ENCODE measurements around the gene SV2B. TPM values are rescaled to one million over a fixed set of nuclear protein-coding genes. Genes with fewer than 3 reads are reported as not detected.

Gene SV2B
- total RNA-seq, 6 donors from 2014 or later: 0.40 to 1.4 (median 0.62) TPM; not detected in 2

- Histone ChIP-seq H3K27me3 (no peaks in the 10 kb centered on the region), H3K36me3 (no peaks in the 10 kb centered on the region), H3K27ac (no peak overlapping the region), H3K9me3 (no peaks in the 10 kb centered on the region), H3K4me1 (no peaks in the 10 kb centered on the region), H3K4me3 (no peak overlapping the region)
- no peak for DNase-seq
- ATAC-seq (ENCODE audit: low FRiP score in 2 of 2): no peak
- WGBS, 2 donors: 67 to 75% methylated on average over 7 of the region's 7 CpGs
- TF ChIP-seq POLR2A (IDR thresholded peaks at IDR 0.05) (no peak), EP300 (IDR thresholded peaks at IDR 0.05) (no peak), POLR2AphosphoS5 (IDR thresholded peaks at IDR 0.05) (no peak)
- TF ChIP-seq, protein P1, sequence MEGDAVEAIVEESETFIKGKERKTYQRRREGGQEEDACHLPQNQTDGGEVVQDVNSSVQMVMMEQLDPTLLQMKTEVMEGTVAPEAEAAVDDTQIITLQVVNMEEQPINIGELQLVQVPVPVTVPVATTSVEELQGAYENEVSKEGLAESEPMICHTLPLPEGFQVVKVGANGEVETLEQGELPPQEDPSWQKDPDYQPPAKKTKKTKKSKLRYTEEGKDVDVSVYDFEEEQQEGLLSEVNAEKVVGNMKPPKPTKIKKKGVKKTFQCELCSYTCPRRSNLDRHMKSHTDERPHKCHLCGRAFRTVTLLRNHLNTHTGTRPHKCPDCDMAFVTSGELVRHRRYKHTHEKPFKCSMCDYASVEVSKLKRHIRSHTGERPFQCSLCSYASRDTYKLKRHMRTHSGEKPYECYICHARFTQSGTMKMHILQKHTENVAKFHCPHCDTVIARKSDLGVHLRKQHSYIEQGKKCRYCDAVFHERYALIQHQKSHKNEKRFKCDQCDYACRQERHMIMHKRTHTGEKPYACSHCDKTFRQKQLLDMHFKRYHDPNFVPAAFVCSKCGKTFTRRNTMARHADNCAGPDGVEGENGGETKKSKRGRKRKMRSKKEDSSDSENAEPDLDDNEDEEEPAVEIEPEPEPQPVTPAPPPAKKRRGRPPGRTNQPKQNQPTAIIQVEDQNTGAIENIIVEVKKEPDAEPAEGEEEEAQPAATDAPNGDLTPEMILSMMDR (IDR thresholded peaks at IDR 0.05): no peak
These were observed 58.6 kb downstream of the SV2B start for GRCh38 chr15:91158415-91159394.

- Histone ChIP-seq H3K36me3 (no peaks in the 10 kb centered on the region), H3K27ac (no peak overlapping the region), H3K4me1 (no peaks in the 10 kb centered on the region), H3K9me3 (peaks cover 8 to 19% (median 15%) of the 10 kb centered on the region in 4 donors), H3K4me3 (no peak overlapping the region), H3K27me3 (no peaks in the 10 kb centered on the region)
- no peak for ATAC-seq (ENCODE audit: low FRiP score in 2 of 2)
- TF ChIP-seq, protein P1 (IDR thresholded peaks at IDR 0.05): no peak
- no peak for TF ChIP-seq EP300 (IDR thresholded peaks at IDR 0.05)
- no peak for TF ChIP-seq POLR2AphosphoS5 (IDR thresholded peaks at IDR 0.05)
- no peak for TF ChIP-seq POLR2A (IDR thresholded peaks at IDR 0.05)
- 95 to 96% methylated on average over 1 of the region's 1 CpG for WGBS, 2 donors
- DNase-seq: no peak
These were observed 65.8 kb downstream of the SV2B start for GRCh38 chr15:91165850-91166249.

GRCh38 chr15:91168457-91168856 is 68.4 kb downstream of the SV2B start:
- H3K27me3 ChIP-seq: no peaks in the 10 kb centered on the region
- ATAC-seq (ENCODE audit: low FRiP score in 2 of 2) (no peak), DNase-seq (no peak)
- TF ChIP-seq, protein P1 (IDR thresholded peaks at IDR 0.05): no peak
- TF ChIP-seq POLR2A (IDR thresholded peaks at IDR 0.05) (no peak), POLR2AphosphoS5 (IDR thresholded peaks at IDR 0.05) (no peak), EP300 (IDR thresholded peaks at IDR 0.05) (no peak)
- peaks cover 8 to 19% (median 15%) of the 10 kb centered on the region in 4 donors for H3K9me3 ChIP-seq
- no peaks in the 10 kb centered on the region for H3K4me1 ChIP-seq
- no peak overlapping the region for H3K27ac ChIP-seq
- H3K4me3 ChIP-seq: no peak overlapping the region
- H3K36me3 ChIP-seq: no peaks in the 10 kb centered on the region

- ATAC-seq (ENCODE audit: low FRiP score in 2 of 2) (no peak), DNase-seq (no peak)
- no peaks in the 10 kb centered on the region for H3K27me3 ChIP-seq
- no peak overlapping the region for H3K4me3 ChIP-seq
- 76 to 77% methylated on average over 8 to 9 of the region's 9 CpGs for WGBS, 2 donors
- TF ChIP-seq POLR2A (IDR thresholded peaks at IDR 0.05): no peak
- TF ChIP-seq POLR2AphosphoS5 (IDR thresholded peaks at IDR 0.05): no peak
- TF ChIP-seq, protein P1 (IDR thresholded peaks at IDR 0.05): no peak
- TF ChIP-seq EP300 (IDR thresholded peaks at IDR 0.05): no peak
- no peaks in the 10 kb centered on the region for H3K36me3 ChIP-seq
- peaks cover 0 to 6% (median 3%) of the 10 kb centered on the region in 4 donors for H3K9me3 ChIP-seq
- H3K27ac ChIP-seq: no peak overlapping the region
- H3K4me1 ChIP-seq: no peaks in the 10 kb centered on the region
These were observed 71.3 kb downstream of the SV2B start for GRCh38 chr15:91171334-91171733.

Measured in upper lobe of left lung (tissue), 6 donors.